OCI-LY3 (cell line): Measurements from ENCODE around the gene SCN1B.

ENCODE experiments used
- H2AFZ ChIP-seq: fragments of 200-600, 300-600 bp; shearing (Covaris generic); 2 replicates; pipeline ENCODE4 v1.6.0; 2014; ENCODE audit warnings: antibody characterized with exemption, low read depth, low read length
- H3K27ac ChIP-seq: fragments of 200-600, 300-600 bp; sonication (generic); 2 replicates; pipeline ENCODE4 v1.5.1; 2014; ENCODE audit warnings: mild to moderate bottlenecking, low read length, moderate library complexity, mixed read lengths
- H3K27me3 ChIP-seq: fragments of 200-600, 300-600 bp; sonication (generic); 2 replicates; pipeline ENCODE4 v1.6.1; 2014; ENCODE audit warnings: low read depth, low read length, mixed read lengths
- H3K36me3 ChIP-seq: fragments of 200-600, 300-600 bp; sonication (generic); replicated peaks from 2 replicates; pipeline ENCODE3; 2014; ENCODE audit warnings: low read depth, low read length, mixed read lengths
- H3K4me1 ChIP-seq: fragments of 300-600, 200-600 bp; sonication (generic); 2 replicates; pipeline ENCODE4 v1.6.1; 2014; ENCODE audit warnings: low read length, mixed read lengths
- H3K4me2 ChIP-seq: fragments of 200-600, 300-600 bp; sonication (generic); 2 replicates; pipeline ENCODE4 v1.6.1; 2014; ENCODE audit warnings: low read length, mixed read lengths
- H3K4me3 ChIP-seq: fragments of 300-600, 200-600 bp; sonication (generic); 2 replicates; pipeline ENCODE4 v1.5.1; 2014; ENCODE audit warnings: antibody characterized with exemption, mild to moderate bottlenecking, low read length, moderate library complexity
- H3K79me2 ChIP-seq: fragments of 300-600, 200-600 bp; shearing (Covaris generic); 2 replicates; pipeline ENCODE4 v1.6.1; 2014; ENCODE audit warnings: mild to moderate bottlenecking, low read length, mixed read lengths
- H3K9ac ChIP-seq: fragments of 300-600, 200-600 bp; shearing (Covaris generic); 2 replicates; pipeline ENCODE4 v1.6.0; 2014; ENCODE audit warnings: mild to moderate bottlenecking, low read length, moderate library complexity
- H3K9me3 ChIP-seq: fragments of 200-600, 300-600 bp; shearing (Covaris generic); 2 replicates; pipeline ENCODE4 v1.6.1; 2014; ENCODE audit warnings: low read length, mixed read lengths; ENCODE audit not compliant: insufficient read depth
- H4K20me1 ChIP-seq: fragments of 200-600, 300-600 bp; sonication (generic); 2 replicates; pipeline ENCODE4 v1.6.1; 2016; ENCODE audit warnings: low read length, mixed read lengths; ENCODE audit not compliant: insufficient read depth
- CTCF ChIP-seq: fragments of 200-600, 300-600 bp; sonication (generic); IDR thresholded peaks from 2 replicates; pipeline ENCODE4 v1.5.1; 2014; ENCODE audit warnings: antibody characterized with exemption, low read length, low read depth
- EZH2phosphoT487 ChIP-seq: fragments of 200-600 bp; shearing (Covaris generic); IDR thresholded peaks from 2 replicates; pipeline ENCODE4 v1.6.1; 2018; ENCODE audit warnings: antibody characterized with exemption, mixed run types, low read depth

Gene SCN1B

GRCh38 chr19:35040826-35041547, 10.7 kb downstream of the SCN1B start:
- Histone ChIP-seq H3K9me3 (no peaks in the 10 kb centered on the region), H3K79me2 (no peaks in the 10 kb centered on the region), H3K4me3 (no peak overlapping the region), H2AFZ (no peak overlapping the region), H3K4me1 (no peaks in the 10 kb centered on the region), H3K36me3 (no peaks in the 10 kb centered on the region), H3K27ac (no peak overlapping the region), H3K9ac (no peak overlapping the region), H4K20me1 (no peaks in the 10 kb centered on the region), H3K27me3 (peaks cover 13% of the 10 kb centered on the region), H3K4me2 (no peak overlapping the region)
- no peak for TF ChIP-seq CTCF
- TF ChIP-seq EZH2phosphoT487: no peak

GRCh38 chr19:35041548-35042055, 11.3 kb downstream of the SCN1B start, which contains the start of gene HPN:
TSS of gene HPN (plus strand) at chr19:35041721. CDS start at chr19:35042507, 786 bp downstream.
- Histone ChIP-seq H3K4me2 (no peak within 1 kb of the TSS), H3K4me3 (no peak within 1 kb of the TSS), H3K79me2 (no peaks in the 10 kb centered on the region), H4K20me1 (no peaks in the 10 kb centered on the region), H3K9me3 (no peaks in the 10 kb centered on the region), H3K27me3 (peaks cover 13% of the 10 kb centered on the region), H2AFZ (no peak within 1 kb of the TSS), H3K36me3 (no peaks in the 10 kb centered on the region), H3K9ac (no peak within 1 kb of the TSS), H3K4me1 (no peaks in the 10 kb centered on the region), H3K27ac (no peak within 1 kb of the TSS)
- no peak for TF ChIP-seq CTCF
- no peak for TF ChIP-seq EZH2phosphoT487

GRCh38 chr19:35042056-35042730, 11.9 kb downstream of the SCN1B start:
- Histone ChIP-seq H3K4me1 (no peaks in the 10 kb centered on the region), H4K20me1 (no peaks in the 10 kb centered on the region), H3K4me3 (no peak overlapping the region), H3K9me3 (no peaks in the 10 kb centered on the region), H3K27me3 (peaks cover 13% of the 10 kb centered on the region), H3K4me2 (no peak overlapping the region), H3K27ac (no peak overlapping the region), H3K9ac (no peak overlapping the region), H2AFZ (no peak overlapping the region), H3K79me2 (no peaks in the 10 kb centered on the region), H3K36me3 (no peaks in the 10 kb centered on the region)
- TF ChIP-seq EZH2phosphoT487: no peak
- TF ChIP-seq CTCF: no peak

GRCh38 chr19:35042954-35043604, 12.8 kb downstream of the SCN1B start:
- no peak overlapping the region for H3K27ac ChIP-seq
- H4K20me1 ChIP-seq: no peaks in the 10 kb centered on the region
- TF ChIP-seq CTCF: no peak
- TF ChIP-seq EZH2phosphoT487: no peak
- H3K4me1 ChIP-seq: no peaks in the 10 kb centered on the region
- H3K79me2 ChIP-seq: no peaks in the 10 kb centered on the region
- H3K27me3 ChIP-seq: peaks cover 13% of the 10 kb centered on the region
- H3K9me3 ChIP-seq: no peaks in the 10 kb centered on the region
- no peak overlapping the region for H3K4me3 ChIP-seq
- no peak overlapping the region for H2AFZ ChIP-seq
- H3K4me2 ChIP-seq: no peak overlapping the region
- H3K9ac ChIP-seq: no peak overlapping the region
- no peaks in the 10 kb centered on the region for H3K36me3 ChIP-seq
